Kidney epithelial cell (primary cell): ENCODE measurements around the gene ZBTB16. TPM values are rescaled to one million over a fixed set of nuclear protein-coding genes. Genes with fewer than 3 reads are reported as not detected.

Source experiments
- DNase-seq: peaks from one replicate; pipeline ENCODE4 v3.0.0-alpha.2; 2010; ENCODE audit warnings: low read depth
- H3K27me3 ChIP-seq: 2 replicates; pipeline ENCODE4 v1.6.0; 2011; ENCODE audit warnings: low read length; ENCODE audit not compliant: control insufficient read depth, insufficient read depth
- H3K36me3 ChIP-seq: 2 replicates; pipeline ENCODE4 v1.5.1; 2011; ENCODE audit warnings: low read length; ENCODE audit not compliant: control insufficient read depth, insufficient read depth
- H3K4me3 ChIP-seq: 2 replicates; pipeline ENCODE4 v1.5.1; 2011; ENCODE audit warnings: low read depth, mild to moderate bottlenecking, control low read depth, low read length
- CTCF ChIP-seq: IDR thresholded peaks from 2 replicates; pipeline ENCODE4 v1.5.1; 2011; ENCODE audit warnings: mild to moderate bottlenecking, moderate library complexity, low read length, control low read depth, inconsistent platforms; ENCODE audit not compliant: insufficient read depth, poor library complexity, severe bottlenecking
- total RNA-seq: library from RNA; depleted of rRNA; stranded (reverse); fragments of >200 nt; gene quantifications from 2 replicates; pipeline ENCODE4 v1.2.3, GENCODE V29; 2015

Gene ZBTB16
- total RNA-seq, 1 donor from 2014 or later = 0.08 TPM

GRCh38 chr11:114084414-114084813, 24.9 kb downstream of the ZBTB16 start:
- no peaks in the 10 kb centered on the region for H3K36me3 ChIP-seq
- no peak overlapping the region for H3K4me3 ChIP-seq
- TF ChIP-seq CTCF = no peak
- no peak for DNase-seq
- peaks cover 16% of the 10 kb centered on the region for H3K27me3 ChIP-seq

GRCh38 chr11:114085965-114086793, 26.7 kb downstream of the ZBTB16 start:
- H3K36me3 ChIP-seq = no peaks in the 10 kb centered on the region
- DNase-seq = no peak
- TF ChIP-seq CTCF = no peak
- H3K27me3 ChIP-seq = peaks cover 16% of the 10 kb centered on the region
- no peak overlapping the region for H3K4me3 ChIP-seq

GRCh38 chr11:114087025-114087424, 27.5 kb downstream of the ZBTB16 start:
- Histone ChIP-seq H3K27me3 (peaks cover 16% of the 10 kb centered on the region), H3K36me3 (no peaks in the 10 kb centered on the region), H3K4me3 (no peak overlapping the region)
- TF ChIP-seq CTCF = no peak
- no peak for DNase-seq

- Histone ChIP-seq H3K36me3 (no peaks in the 10 kb centered on the region), H3K4me3 (no peak overlapping the region), H3K27me3 (peaks cover 13% of the 10 kb centered on the region)
- no peak for TF ChIP-seq CTCF
- DNase-seq = no peak
Observed at GRCh38 chr11:114088216-114088615, 28.7 kb downstream of the ZBTB16 start.

- Histone ChIP-seq H3K4me3 (no peak overlapping the region), H3K36me3 (no peaks in the 10 kb centered on the region), H3K27me3 (peaks cover 13% of the 10 kb centered on the region)
- no peak for TF ChIP-seq CTCF
- no peak for DNase-seq
Observed at GRCh38 chr11:114088836-114089235, 29.3 kb downstream of the ZBTB16 start.

GRCh38 chr11:114089748-114090147, 30.2 kb downstream of the ZBTB16 start:
- H3K36me3 ChIP-seq = no peaks in the 10 kb centered on the region
- H3K27me3 ChIP-seq = peaks cover 12% of the 10 kb centered on the region
- no peak overlapping the region for H3K4me3 ChIP-seq
- TF ChIP-seq CTCF = no peak
- no peak for DNase-seq
